Ectodermal cell (in vitro differentiated cells): Measurements from ENCODE around the gene DPEP2.
"Not testable (repeated sequence)": the region's sequence is repeated elsewhere in the genome, so short reads cannot be mapped to it uniquely, and the experiment has no call there.

Experiments
- H3K27ac ChIP-seq: 2 replicates; pipeline ENCODE4 v1.7.0; 2013; ENCODE audit warnings: mild to moderate bottlenecking, low read depth, low read length; ENCODE audit not compliant: insufficient read depth, poor library complexity, severe bottlenecking
- H3K27me3 ChIP-seq: 2 replicates; pipeline ENCODE4 v1.7.0; 2013; ENCODE audit warnings: mild to moderate bottlenecking, low read length; ENCODE audit not compliant: insufficient read depth, control insufficient read depth, poor library complexity, severe bottlenecking
- H3K36me3 ChIP-seq: one replicate; pipeline ENCODE4 v1.7.0; 2013; ENCODE audit warnings: low read length; ENCODE audit not compliant: control insufficient read depth, insufficient read depth
- H3K4me1 ChIP-seq: one replicate; pipeline ENCODE4 v1.7.0; 2013; ENCODE audit warnings: low read length; ENCODE audit not compliant: control insufficient read depth, insufficient read depth
- H3K4me3 ChIP-seq: 2 replicates; pipeline ENCODE4 v1.7.0; 2013; ENCODE audit warnings: low read depth, low read length, control low read depth; ENCODE audit not compliant: insufficient read depth
- H3K9me3 ChIP-seq: 2 replicates; pipeline ENCODE4 v1.7.0; 2013; ENCODE audit warnings: mild to moderate bottlenecking, low read length, moderate library complexity; ENCODE audit not compliant: control insufficient read depth
- whole genome bisulfite sequencing, 2 experiments: methylation state at CpG; one replicate each; pipeline ENCODE4 v1.1.7; 2013; ENCODE audit warnings: missing lambda C conversion rate in 2 of 2; 5-methylcytosine and 5-hydroxymethylcytosine counted together

DPEP2 gene

DNA sequence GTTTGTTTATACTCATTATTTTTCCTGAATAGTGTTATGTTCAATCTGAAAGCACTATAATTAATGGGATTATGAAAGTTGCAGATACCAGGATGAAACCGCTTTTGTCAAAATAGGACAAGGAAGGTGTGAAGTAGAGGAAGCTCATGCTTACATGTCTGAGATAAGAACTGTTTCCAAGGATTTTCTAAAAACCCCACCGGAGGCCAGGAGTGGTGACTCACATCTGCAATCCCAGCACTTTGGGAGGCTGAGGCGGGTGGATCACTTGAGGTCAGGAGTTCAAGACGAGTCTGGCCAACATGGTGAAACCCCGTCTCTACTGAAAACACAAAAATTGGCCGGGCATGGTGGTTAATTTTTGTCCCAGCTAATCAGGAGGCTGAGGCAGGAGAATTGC, 30.8 kb upstream of the DPEP2 start:
- H3K27ac ChIP-seq, H3K4me3 ChIP-seq, H3K4me1 ChIP-seq, H3K9me3 ChIP-seq, H3K36me3 ChIP-seq, H3K27me3 ChIP-seq: not testable (repeated sequence)
- 93 to 96% methylated on average over 6 of the region's 6 CpGs for WGBS, 2 experiments

DNA sequence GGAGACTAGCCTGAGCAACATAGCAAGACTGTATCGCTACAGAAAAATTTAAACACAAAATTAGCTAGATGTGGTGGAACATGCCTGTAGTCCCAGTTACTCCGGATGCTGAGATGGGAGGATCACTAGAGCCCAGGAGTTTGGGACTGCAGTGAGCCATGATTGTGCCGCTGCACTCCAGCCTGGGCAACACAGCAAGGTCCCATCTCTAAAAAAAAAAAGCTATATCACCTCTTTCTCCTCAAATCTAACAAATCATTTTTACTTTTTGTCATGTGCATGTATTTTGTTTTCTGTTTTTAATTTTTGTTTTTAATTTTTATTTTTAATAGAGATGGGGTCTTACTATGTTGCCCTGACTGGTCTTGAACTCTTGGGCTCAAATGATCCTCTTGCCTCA, 29.7 kb upstream of the DPEP2 start:
- Histone ChIP-seq H3K9me3 (no peaks in the 10 kb centered on the region), H3K27ac (no peak overlapping the region), H3K36me3 (no peaks in the 10 kb centered on the region), H3K4me1 (peaks cover 4% of the 10 kb centered on the region), H3K4me3 (no peak overlapping the region), H3K27me3 (no peaks in the 10 kb centered on the region)
- WGBS, 2 experiments, result 92 to 96% methylated on average over 3 of the region's 3 CpGs

DNA sequence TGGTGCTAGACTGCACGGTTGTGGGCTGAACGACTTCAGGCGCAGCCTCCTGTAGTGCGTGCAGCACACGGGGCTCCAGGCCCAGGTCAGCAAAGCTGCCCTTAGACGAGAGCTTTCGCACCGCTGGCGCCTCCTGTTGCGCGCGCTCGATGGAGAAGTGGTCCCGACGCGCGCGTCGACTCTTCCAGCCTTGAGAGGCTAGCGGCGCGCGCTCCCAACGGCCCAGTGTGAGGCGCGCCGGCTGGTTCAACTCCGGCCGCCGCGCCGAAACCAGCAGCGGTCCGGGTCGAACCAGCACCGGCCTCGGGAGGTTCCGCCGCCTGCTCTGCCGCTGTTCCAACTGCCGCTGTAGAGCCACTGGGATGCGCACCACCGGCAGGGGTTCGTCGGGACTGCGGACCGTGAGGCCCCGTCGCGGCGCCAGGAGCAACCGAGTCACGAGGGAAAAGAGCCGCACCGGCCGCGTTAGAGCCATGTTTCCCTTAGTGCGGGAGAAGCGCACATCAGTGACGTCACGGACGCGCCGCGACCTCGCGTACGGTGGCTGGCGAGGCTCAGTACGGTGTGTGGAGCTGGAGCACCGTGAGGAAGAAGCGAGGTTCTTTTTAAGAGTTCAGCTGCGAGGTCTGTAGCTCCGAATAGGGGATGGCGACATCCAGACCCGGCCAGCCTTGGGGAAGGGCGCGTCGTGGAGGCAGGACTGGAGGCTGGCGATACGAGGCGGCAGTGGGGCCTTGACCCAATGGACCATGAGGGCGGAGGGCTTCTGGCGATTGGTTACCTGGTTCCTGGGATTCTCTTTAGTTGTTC, 23.6 kb upstream of the DPEP2 start, which contains the start of the genes DDX28 and DUS2:
Gene DDX28 (minus strand): TSS at position 505 of the 810 bp plus-strand sequence. CDS start 30 bp downstream, at position 475.
Gene DUS2 (plus strand): TSS at position 557 of the 810 bp plus-strand sequence. CDS start 14,740 bp downstream, outside the sequence.
- H3K9me3 ChIP-seq, result no peaks in the 10 kb centered on the region
- peaks cover 15% of the 10 kb centered on the region for H3K4me1 ChIP-seq
- H3K4me3 ChIP-seq, result peak within 1 kb of the TSS; percentile 100
- no peaks in the 10 kb centered on the region for H3K27me3 ChIP-seq
- H3K36me3 ChIP-seq, result no peaks in the 10 kb centered on the region
- peak within 1 kb of the TSS; percentile 63 for H3K27ac ChIP-seq
- 0% methylated on average over 84 of the region's 84 CpGs for WGBS, 2 experiments

DNA sequence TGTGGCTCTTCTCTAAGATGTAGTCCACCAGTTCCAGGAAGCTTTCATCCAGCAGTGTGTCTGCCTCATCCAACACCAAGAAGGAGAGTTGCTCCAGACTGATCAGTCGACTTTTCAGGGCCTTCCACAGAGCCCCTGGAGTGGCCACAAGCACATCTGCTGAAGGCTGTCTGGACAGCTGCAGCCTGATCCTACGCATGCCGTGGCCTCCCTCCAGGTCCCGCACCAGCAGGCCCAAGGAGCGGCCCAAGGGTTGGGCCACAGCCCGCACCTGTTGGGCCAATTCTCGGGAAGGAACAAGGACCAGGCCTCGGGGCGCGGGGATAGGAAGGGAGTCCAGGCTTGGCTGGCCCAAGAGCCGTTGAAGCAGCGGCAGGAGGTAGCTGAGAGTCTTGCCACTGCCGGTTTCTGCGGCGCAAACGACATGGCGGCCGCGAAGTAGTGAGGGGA, 23.0 kb upstream of the DPEP2 start:
- Histone ChIP-seq H3K4me3 (peak overlapping the region; percentile 100), H3K27me3 (no peaks in the 10 kb centered on the region), H3K4me1 (peaks cover 15% of the 10 kb centered on the region), H3K36me3 (no peaks in the 10 kb centered on the region), H3K27ac (peak overlapping the region; percentile 63), H3K9me3 (no peaks in the 10 kb centered on the region)
- WGBS, 2 experiments, result 21 to 22% methylated on average over 19 of the region's 19 CpGs

DNA sequence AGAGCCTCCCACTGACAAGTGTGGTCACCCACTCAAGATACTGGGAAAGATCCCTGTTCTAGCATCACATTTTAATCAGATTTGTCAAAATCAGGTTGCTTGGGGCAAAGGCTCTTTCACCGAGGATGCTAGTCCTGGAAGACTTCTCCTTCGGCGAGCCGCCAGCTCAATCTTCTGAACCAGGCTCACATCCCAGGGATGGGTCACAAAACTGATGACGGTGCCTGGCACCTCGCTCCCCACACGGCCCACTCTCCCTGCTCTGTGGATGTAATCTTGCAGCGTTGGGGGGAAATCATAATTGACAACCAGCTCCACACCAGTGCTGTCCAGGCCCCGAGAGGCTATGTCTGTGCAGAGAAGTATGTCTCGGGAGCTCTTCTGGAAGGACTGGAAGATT, 22.2 kb upstream of the DPEP2 start:
- no peaks in the 10 kb centered on the region for H3K36me3 ChIP-seq
- no peak overlapping the region for H3K4me3 ChIP-seq
- no peaks in the 10 kb centered on the region for H3K27me3 ChIP-seq
- H3K4me1 ChIP-seq, result peaks cover 15% of the 10 kb centered on the region
- H3K9me3 ChIP-seq, result no peaks in the 10 kb centered on the region
- H3K27ac ChIP-seq, result no peak overlapping the region
- WGBS, 2 experiments, result 95 to 96% methylated on average over 10 of the region's 10 CpGs

DNA sequence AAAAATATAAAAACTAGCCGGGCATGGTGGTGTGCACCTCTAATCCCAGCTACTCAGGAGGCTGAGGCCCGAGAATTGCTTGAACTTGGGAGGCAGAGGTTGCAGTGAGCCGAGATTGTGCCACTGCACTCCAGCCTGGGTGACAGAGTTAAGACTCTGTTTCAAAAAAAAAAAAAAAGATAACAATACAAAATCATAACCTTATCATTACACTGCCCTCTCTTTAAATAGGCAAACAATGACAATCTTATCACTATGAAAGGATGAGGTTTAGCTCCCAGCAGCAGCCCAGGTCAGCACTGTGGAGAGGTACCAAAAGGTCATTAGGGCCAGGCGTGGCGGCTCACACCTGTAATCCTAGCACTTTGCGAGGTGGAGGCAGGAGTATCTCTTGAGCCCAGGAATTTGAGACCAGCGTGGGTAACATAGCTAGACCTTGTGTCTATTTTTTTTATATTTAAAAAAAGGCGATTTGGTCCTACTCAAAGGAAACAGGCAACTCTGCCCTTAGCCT, 19.9 kb upstream of the DPEP2 start:
- Histone ChIP-seq H3K4me3 (no peak overlapping the region), H3K27ac (no peak overlapping the region)

DNA sequence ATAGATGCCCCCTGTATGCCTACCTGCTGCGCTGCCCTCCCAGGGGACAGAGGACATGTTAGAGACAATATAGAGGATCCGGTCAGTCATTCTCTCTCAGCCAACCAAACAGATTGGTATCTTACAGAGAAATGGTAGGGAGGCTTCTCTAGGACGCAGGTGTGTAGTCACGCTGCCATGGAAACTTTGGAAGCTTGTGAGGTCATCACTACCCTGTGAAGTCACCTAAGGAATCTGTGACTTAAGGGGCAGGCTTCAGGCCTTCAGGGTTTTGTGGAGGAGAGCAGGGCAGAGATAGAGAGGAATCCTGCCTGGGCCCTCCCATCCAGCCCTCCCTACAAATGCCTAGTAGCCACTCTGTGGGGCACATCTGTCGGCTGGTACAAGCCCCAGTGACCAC, 16.4 kb upstream of the DPEP2 start, which contains the start of gene DPEP2NB:
Gene DPEP2NB (minus strand): TSS at position 231 of the 400 bp plus-strand sequence. CDS start 141 bp downstream, at position 90.
- no peak within 1 kb of the TSS for H3K27ac ChIP-seq
- H3K9me3 ChIP-seq, result no peaks in the 10 kb centered on the region
- no peak within 1 kb of the TSS for H3K4me3 ChIP-seq
- H3K36me3 ChIP-seq, result no peaks in the 10 kb centered on the region
- no peaks in the 10 kb centered on the region for H3K4me1 ChIP-seq
- WGBS, 2 experiments, result 86 to 88% methylated on average over 5 of the region's 5 CpGs
- no peaks in the 10 kb centered on the region for H3K27me3 ChIP-seq

More for the DNA sequence above, 19.9 kb upstream of the DPEP2 start:
- Histone ChIP-seq H3K4me1 (peaks cover 13% of the 10 kb centered on the region), H3K27me3 (no peaks in the 10 kb centered on the region), H3K36me3 (no peaks in the 10 kb centered on the region), H3K9me3 (no peaks in the 10 kb centered on the region)
- WGBS, 2 experiments, result 85 to 86% methylated on average over 8 of the region's 8 CpGs

DNA sequence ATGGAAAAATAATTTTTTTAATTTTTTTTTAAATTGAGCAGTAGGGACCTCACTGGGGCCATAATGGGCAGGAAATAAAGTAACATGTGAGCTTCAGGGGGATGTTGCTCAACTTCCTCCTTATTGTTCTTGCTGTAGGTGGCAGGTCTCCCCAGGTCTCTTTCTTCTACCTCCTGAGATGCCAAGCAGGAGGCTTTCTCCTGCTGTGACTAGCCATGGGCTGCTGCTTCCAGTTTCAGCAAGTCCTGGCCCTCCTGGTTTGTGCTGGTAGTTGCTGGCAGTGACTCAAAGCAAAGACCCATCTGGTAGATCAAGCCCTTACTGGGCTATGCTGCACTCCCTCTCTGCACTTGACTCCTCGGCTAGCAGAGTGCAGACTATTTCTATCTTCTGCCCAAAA, 14.2 kb upstream of the DPEP2 start:
- no peak overlapping the region for H3K27ac ChIP-seq
- H3K4me3 ChIP-seq, result no peak overlapping the region
- no peaks in the 10 kb centered on the region for H3K36me3 ChIP-seq
- no peaks in the 10 kb centered on the region for H3K9me3 ChIP-seq
- 80 to 88% methylated on average over 1 of the region's 1 CpG for WGBS, 2 experiments
- no peaks in the 10 kb centered on the region for H3K27me3 ChIP-seq
- no peaks in the 10 kb centered on the region for H3K4me1 ChIP-seq

DNA sequence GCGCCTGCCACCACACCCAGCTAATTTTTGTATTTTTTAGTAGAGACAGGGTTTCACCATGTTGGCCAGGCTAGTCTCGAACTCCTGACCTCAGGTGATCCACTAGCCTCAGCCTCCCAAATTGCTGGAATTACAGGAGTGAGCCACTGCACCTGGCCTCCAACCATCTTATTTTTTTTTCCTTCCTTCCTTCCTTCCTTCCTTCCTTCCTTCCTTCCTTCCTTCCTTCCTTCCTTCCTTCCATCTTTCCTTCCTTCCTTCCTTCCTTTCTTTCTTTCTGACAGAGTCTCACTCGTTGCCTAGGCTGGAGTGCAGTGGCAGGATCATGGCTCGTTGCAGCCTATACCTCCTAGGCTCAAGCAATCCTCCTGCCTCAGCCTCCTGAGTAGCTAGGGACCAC, 10.6 kb upstream of the DPEP2 start:
- not testable (repeated sequence) for H3K27ac ChIP-seq, H3K4me3 ChIP-seq, H3K27me3 ChIP-seq, H3K9me3 ChIP-seq, H3K4me1 ChIP-seq, H3K36me3 ChIP-seq
- WGBS, 2 experiments, result 88 to 91% methylated on average over 4 of the region's 4 CpGs

DNA sequence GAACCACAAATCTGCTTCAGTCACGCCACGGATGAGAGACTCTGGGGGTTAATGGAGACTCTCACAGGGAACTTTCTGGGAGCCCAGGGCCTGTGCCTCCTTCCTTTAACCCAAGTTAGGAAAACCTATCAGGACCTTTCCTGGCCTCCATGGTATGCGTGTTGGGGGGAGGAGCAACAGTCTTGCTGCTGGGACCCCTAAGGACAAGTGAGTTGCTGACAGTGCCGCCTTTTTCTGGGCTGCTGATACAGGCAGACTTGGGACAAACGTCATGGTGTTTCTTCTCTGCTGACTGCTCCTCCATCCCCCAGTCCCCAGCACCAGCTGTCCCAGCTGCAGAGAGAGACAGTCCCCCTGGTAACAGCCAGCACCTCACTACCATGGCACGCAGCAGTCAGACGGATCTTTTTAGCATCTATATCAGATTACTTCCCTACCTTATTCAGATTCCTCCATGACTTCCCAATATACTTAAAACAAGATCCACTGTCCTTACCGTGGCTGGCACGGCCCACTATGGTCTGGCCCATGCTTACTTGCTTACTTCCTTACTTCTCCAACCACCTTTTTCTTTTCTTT, 10.0 kb upstream of the DPEP2 start:
- Histone ChIP-seq H3K27ac (no peak overlapping the region), H3K4me1 (no peaks in the 10 kb centered on the region), H3K36me3 (no peaks in the 10 kb centered on the region), H3K9me3 (no peaks in the 10 kb centered on the region), H3K27me3 (no peaks in the 10 kb centered on the region), H3K4me3 (no peak overlapping the region)
- 64 to 68% methylated on average over 9 of the region's 9 CpGs for WGBS, 2 experiments
